Loucy (cell line): ENCODE results near the gene HMX1.

ENCODE experiments used
- H2AFZ ChIP-seq: fragments of 200-600 bp; sonication (generic); 2 replicates; pipeline ENCODE4 v1.6.0; 2016; ENCODE audit warnings: antibody characterized with exemption, mild to moderate bottlenecking, low read length, moderate library complexity
- H3F3A ChIP-seq: fragments of 200-600 bp; 2 replicates; pipeline ENCODE4 v1.6.0; 2016; ENCODE audit warnings: antibody characterized with exemption, low read depth, mild to moderate bottlenecking
- H3K27me3 ChIP-seq: fragments of 200-600 bp; sonication (generic); 2 replicates; pipeline ENCODE4 v1.6.1; 2014; ENCODE audit warnings: low read length, mild to moderate bottlenecking; ENCODE audit not compliant: insufficient read depth, poor library complexity, severe bottlenecking
- H3K36me3 ChIP-seq: fragments of 200-600 bp; sonication (generic); 2 replicates; pipeline ENCODE4 v1.6.1; 2016; ENCODE audit warnings: low read length; ENCODE audit not compliant: insufficient read depth
- H3K4me1 ChIP-seq: fragments of 200-600 bp; sonication (generic); 2 replicates; pipeline ENCODE4 v1.5.1; 2014; ENCODE audit warnings: low read length, mild to moderate bottlenecking; ENCODE audit not compliant: insufficient read depth, poor library complexity, severe bottlenecking
- H3K4me2 ChIP-seq: fragments of 200-600 bp; sonication (generic); 2 replicates; pipeline ENCODE4 v1.6.0; 2014; ENCODE audit warnings: antibody characterized with exemption, low read length, low read depth, mild to moderate bottlenecking; ENCODE audit not compliant: poor library complexity, severe bottlenecking
- H3K4me3 ChIP-seq: fragments of 200-600 bp; sonication (generic); 2 replicates; pipeline ENCODE4 v1.5.1; 2014; ENCODE audit warnings: low read length, mild to moderate bottlenecking, mixed read lengths; ENCODE audit not compliant: poor library complexity, severe bottlenecking
- H3K79me2 ChIP-seq: fragments of 200-600 bp; sonication (generic); 2 replicates; pipeline ENCODE4 v1.6.1; 2014; ENCODE audit warnings: low read length; ENCODE audit not compliant: insufficient read depth
- H3K9ac ChIP-seq: fragments of 200-600 bp; sonication (generic); 2 replicates; pipeline ENCODE4 v1.6.0; 2014; ENCODE audit warnings: mild to moderate bottlenecking, low read depth, low read length, moderate library complexity; ENCODE audit not compliant: poor library complexity, severe bottlenecking
- H3K9me2 ChIP-seq: fragments of 200-600 bp; sonication (generic); replicated peaks from 2 replicates; pipeline ENCODE4 v1.6.1; 2016; ENCODE audit warnings: low read depth, low read length, mixed read lengths
- H3K9me3 ChIP-seq: fragments of 200-600 bp; sonication (generic); 2 replicates; pipeline ENCODE4 v1.6.1; 2014; ENCODE audit warnings: mild to moderate bottlenecking, antibody characterized with exemption, low read length, low read depth; ENCODE audit not compliant: insufficient read depth
- H4K20me1 ChIP-seq: fragments of 200-600 bp; sonication (generic); 2 replicates; pipeline ENCODE4 v1.6.0; 2014; ENCODE audit warnings: antibody characterized with exemption, low read length, mild to moderate bottlenecking; ENCODE audit not compliant: insufficient read depth, poor library complexity, severe bottlenecking
- EZH2phosphoT487 ChIP-seq: fragments of 200-600 bp; IDR thresholded peaks from 2 replicates; pipeline ENCODE4 v1.6.1; 2018; ENCODE audit warnings: antibody characterized with exemption, mild to moderate bottlenecking, moderate library complexity, borderline replicate concordance
- TF ChIP-seq, protein P1 (sequence below): fragments of 200-600 bp; sonication (generic); conservative IDR thresholded peaks from 2 replicates; pipeline ENCODE4 v1.5.1; 2014; ENCODE audit warnings: mild to moderate bottlenecking, antibody characterized with exemption, low read length

Gene HMX1

DNA sequence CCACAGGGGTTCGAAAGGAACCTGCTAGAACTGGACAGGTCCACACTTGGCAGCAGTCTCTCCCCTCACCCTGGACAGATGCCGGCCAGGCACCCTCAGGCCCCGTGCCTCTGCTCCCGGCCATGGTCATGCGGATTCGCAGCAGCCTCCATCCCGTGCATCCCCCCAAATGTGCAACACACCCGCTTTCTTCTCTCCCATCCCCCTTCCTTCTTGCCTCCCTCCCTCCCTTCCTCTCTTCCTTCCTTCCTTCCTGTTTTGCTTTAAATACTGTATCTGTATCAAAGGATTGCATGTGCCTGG lies 35.0 kb upstream of the HMX1 start:
- TF ChIP-seq, protein P1, sequence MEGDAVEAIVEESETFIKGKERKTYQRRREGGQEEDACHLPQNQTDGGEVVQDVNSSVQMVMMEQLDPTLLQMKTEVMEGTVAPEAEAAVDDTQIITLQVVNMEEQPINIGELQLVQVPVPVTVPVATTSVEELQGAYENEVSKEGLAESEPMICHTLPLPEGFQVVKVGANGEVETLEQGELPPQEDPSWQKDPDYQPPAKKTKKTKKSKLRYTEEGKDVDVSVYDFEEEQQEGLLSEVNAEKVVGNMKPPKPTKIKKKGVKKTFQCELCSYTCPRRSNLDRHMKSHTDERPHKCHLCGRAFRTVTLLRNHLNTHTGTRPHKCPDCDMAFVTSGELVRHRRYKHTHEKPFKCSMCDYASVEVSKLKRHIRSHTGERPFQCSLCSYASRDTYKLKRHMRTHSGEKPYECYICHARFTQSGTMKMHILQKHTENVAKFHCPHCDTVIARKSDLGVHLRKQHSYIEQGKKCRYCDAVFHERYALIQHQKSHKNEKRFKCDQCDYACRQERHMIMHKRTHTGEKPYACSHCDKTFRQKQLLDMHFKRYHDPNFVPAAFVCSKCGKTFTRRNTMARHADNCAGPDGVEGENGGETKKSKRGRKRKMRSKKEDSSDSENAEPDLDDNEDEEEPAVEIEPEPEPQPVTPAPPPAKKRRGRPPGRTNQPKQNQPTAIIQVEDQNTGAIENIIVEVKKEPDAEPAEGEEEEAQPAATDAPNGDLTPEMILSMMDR = no peak
- no peak for TF ChIP-seq EZH2phosphoT487
- Histone ChIP-seq H3K27me3 (no peaks in the 10 kb centered on the region), H3K9me3 (peaks cover 23% of the 10 kb centered on the region; the same call in 1 of the 2 replicates)

DNA sequence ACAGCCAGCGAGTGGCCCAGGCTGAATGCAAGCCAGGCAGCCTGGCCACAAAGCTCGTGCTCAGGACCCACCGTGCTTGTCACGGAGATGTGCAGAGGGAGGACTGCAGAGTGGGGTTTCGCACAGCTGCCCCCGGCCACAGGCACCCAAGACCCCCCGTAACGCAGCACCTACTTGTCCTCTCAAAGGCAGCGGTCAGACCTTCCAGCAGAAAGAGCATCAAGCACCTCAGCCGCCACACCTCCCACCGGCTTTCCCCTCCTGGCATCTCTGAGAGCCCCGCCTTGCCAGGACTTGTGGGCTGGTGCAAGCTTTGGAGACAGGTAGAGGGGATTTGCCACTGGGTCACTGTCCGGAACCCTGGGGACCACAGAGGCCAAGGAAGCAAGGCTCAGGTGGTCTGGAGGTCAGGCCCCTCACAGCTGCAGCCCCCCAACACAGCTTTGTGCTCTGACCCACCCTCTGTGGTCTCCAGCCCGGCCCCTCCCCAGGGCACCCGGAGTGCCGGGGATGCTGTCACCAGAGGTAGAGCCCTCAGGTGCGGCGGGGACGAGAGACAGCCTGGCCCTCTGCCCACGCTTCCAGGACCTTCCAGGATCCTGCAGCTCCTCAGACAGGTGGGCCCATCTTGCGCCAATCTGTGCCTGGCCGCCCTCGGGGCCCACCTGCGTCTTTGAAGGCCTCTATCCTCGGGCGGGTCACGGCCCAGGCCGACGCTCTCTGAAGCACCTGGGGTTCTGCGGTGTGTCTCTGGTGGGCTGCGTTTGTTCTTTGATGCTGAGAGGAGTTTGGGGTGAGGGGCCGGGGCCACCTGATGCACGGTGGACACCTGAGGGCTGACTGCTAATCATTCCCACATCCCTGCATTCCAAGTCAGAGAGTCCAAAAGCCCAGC lies 34.4 kb upstream of the HMX1 start:
- H3F3A ChIP-seq = no peaks in the 10 kb centered on the region
- H3K27me3 ChIP-seq = no peaks in the 10 kb centered on the region
- no peaks in the 10 kb centered on the region for H3K79me2 ChIP-seq
- H2AFZ ChIP-seq = no peak overlapping the region
- no peak overlapping the region for H3K4me2 ChIP-seq
- H3K36me3 ChIP-seq = no peaks in the 10 kb centered on the region
- H3K4me3 ChIP-seq = no peak overlapping the region
- no peaks in the 10 kb centered on the region for H3K4me1 ChIP-seq
- H3K9me3 ChIP-seq = peaks cover 28% of the 10 kb centered on the region; the same call in 1 of the 2 replicates
- H3K9me2 ChIP-seq = no peaks in the 10 kb centered on the region
- no peaks in the 10 kb centered on the region for H4K20me1 ChIP-seq
- no peak overlapping the region for H3K9ac ChIP-seq
- TF ChIP-seq, protein P1 = no peak
- TF ChIP-seq EZH2phosphoT487 = no peak

More for the DNA sequence above, 35.0 kb upstream of the HMX1 start:
- H3K4me1 ChIP-seq = no peaks in the 10 kb centered on the region
- H3K36me3 ChIP-seq = no peaks in the 10 kb centered on the region
- no peaks in the 10 kb centered on the region for H4K20me1 ChIP-seq
- H3K4me2 ChIP-seq = no peak overlapping the region
- H3F3A ChIP-seq = no peaks in the 10 kb centered on the region
- no peak overlapping the region for H3K4me3 ChIP-seq
- no peaks in the 10 kb centered on the region for H3K79me2 ChIP-seq
- no peaks in the 10 kb centered on the region for H3K9me2 ChIP-seq
- no peak overlapping the region for H3K9ac ChIP-seq
- no peak overlapping the region for H2AFZ ChIP-seq

DNA sequence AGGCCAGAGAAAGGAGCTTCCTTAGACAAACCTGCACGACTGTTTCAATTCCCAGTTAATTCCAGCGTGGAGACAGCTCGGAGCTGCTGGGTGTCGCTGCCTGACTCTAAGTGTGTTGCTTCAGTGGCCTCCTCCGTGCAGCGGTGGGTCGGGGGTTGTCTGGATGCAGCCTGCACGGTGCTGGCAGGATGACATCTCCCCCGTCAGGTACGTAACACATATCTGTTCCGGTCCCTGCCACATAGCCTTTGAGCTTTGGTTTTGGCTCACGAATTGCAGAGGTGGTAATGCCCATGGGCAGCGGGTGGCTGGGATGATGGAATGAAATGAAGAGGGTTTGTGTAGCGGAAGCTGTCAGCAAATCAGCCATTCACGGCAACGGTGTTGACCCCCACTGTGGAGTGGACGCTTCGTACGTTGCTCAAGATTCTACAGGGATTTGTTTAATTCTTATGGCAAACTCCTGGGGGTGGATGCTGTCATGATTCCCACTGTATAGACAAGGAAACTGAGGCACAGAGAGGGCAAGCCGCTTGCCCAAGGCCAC lies 33.7 kb upstream of the HMX1 start:
- no peaks in the 10 kb centered on the region for H3K9me2 ChIP-seq
- H3K9me3 ChIP-seq = peaks cover 28% of the 10 kb centered on the region; the same call in 1 of the 2 replicates
- no peak overlapping the region for H2AFZ ChIP-seq
- H3F3A ChIP-seq = no peaks in the 10 kb centered on the region
- H3K4me3 ChIP-seq = no peak overlapping the region
- no peaks in the 10 kb centered on the region for H3K4me1 ChIP-seq
- no peak overlapping the region for H3K4me2 ChIP-seq
- no peaks in the 10 kb centered on the region for H4K20me1 ChIP-seq
- TF ChIP-seq, protein P1 = no peak
- TF ChIP-seq EZH2phosphoT487 = no peak
- H3K27me3 ChIP-seq = no peaks in the 10 kb centered on the region
- H3K79me2 ChIP-seq = no peaks in the 10 kb centered on the region
- H3K36me3 ChIP-seq = no peaks in the 10 kb centered on the region
- no peak overlapping the region for H3K9ac ChIP-seq
